HUES64 (cell line): ENCODE results near the gene OCSTAMP.
A peak's percentile ranks its signal among the peaks of the same experiment; 100 is the strongest.

ENCODE experiments used
- H3K27ac ChIP-seq: 2 replicates; pipeline ENCODE4 v1.7.0; 2013; ENCODE audit warnings: low read depth, low read length, inconsistent platforms
- H3K27me3 ChIP-seq: 2 replicates; pipeline ENCODE4 v1.6.1; 2013; ENCODE audit warnings: mild to moderate bottlenecking, low read length; ENCODE audit not compliant: insufficient read depth
- H3K36me3 ChIP-seq: 2 replicates; pipeline ENCODE4 v1.6.1; 2013; ENCODE audit warnings: mild to moderate bottlenecking, low read length; ENCODE audit not compliant: insufficient read depth
- H3K4me1 ChIP-seq: 2 replicates; pipeline ENCODE4 v1.6.1; 2013; ENCODE audit warnings: mild to moderate bottlenecking, low read length, moderate library complexity; ENCODE audit not compliant: insufficient read depth
- H3K4me3 ChIP-seq: 2 replicates; pipeline ENCODE4 v1.5.1; 2013; ENCODE audit warnings: mild to moderate bottlenecking, low read length, moderate library complexity
- H3K9ac ChIP-seq: 2 replicates; pipeline ENCODE4 v1.6.1; 2013; ENCODE audit warnings: mild to moderate bottlenecking, low read depth, low read length
- H3K9me3 ChIP-seq: 2 replicates; pipeline ENCODE4 v1.6.1; 2013; ENCODE audit warnings: low read depth, low read length; ENCODE audit not compliant: insufficient read depth
- WGBS: fragments of 150-250, 120-280 bp; methylation state at CpG from one replicate; pipeline ENCODE4 v1.1.7; 2013; ENCODE audit warnings: missing lambda C conversion rate; 5-methylcytosine and 5-hydroxymethylcytosine counted together

OCSTAMP gene

DNA sequence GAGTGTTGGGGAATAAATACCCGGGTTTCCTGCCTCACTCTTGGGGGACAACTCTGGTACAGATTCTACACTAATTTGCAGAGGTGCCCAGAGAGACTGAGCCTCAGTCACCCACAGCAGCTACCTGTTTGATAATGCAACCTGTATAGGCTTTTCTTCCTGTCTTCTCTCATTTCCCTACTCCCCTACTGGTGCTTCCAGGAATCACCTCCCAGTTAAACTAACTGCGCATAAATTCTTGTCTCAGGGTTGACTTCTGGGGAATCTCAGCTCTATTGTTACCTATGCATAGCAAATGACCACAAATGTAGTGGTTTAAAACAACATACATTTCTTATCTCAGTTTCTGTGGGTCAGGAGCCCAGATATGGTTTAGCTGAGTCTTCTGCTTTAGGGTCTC, 11.3 kb downstream of the OCSTAMP start:
- Histone ChIP-seq H3K9me3 (no peaks in the 10 kb centered on the region), H3K4me1 (peaks cover 10% of the 10 kb centered on the region; the same call in 1 of the 2 replicates), H3K36me3 (no peaks in the 10 kb centered on the region), H3K27me3 (no peaks in the 10 kb centered on the region), H3K9ac (no peak overlapping the region), H3K27ac (no peak overlapping the region), H3K4me3 (no peak overlapping the region)
- WGBS, result 90% methylated on average over 2 of the region's 2 CpGs

DNA sequence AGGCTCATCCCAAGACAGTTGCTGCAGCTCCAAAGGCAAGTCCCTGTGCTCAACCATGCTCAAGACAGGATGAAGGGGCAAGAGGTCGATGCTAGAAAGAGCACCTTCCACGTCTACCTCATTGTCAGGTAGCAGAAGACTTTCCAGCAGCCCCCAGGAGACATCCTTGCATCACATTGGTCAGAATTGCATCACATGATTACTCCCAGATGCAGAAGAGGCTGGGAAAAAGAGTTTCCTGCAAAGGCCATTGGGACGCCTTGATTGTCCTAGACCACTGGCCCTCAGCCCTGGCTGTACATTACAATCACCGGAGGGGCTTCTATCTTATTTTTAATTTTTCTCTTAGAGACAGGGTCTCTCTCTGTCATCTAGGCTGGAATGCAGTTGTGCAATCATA, 19.8 kb downstream of the OCSTAMP start:
- Histone ChIP-seq H3K9ac (no peak overlapping the region), H3K4me1 (no peaks in the 10 kb centered on the region), H3K9me3 (no peaks in the 10 kb centered on the region), H3K4me3 (no peak overlapping the region), H3K27me3 (no peaks in the 10 kb centered on the region), H3K27ac (no peak overlapping the region), H3K36me3 (no peaks in the 10 kb centered on the region)
- 93% methylated on average over 4 of the region's 4 CpGs for WGBS

DNA sequence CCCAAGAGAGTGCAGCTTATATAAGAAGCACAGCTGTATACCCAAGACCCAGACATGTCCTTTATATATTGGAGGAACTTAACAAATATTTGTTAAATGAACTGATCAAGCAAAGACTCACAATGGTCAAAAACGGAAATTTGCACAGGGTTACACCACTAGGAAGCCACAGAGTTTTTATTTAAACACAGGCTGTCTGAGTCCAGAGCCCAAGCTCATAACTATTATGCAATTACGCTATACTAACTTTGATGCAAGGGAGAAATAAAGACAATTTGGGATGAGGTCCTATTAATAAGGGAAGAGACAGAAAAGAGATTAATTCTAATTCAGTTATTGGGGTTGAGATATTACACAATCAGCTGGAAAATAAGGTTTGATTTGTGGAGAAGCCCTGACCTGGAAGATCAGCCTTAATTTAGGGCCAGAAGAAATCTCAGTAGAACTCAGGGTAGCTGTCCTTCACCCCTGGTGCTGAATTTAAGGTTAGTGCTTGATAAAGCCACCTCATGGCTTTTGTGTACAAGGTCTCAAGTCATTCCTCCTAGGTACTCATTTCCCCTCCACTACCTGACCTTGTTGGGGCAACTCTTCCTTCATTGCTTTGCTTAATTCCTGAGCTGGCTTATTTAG, 26.6 kb downstream of the OCSTAMP start:
- no peak overlapping the region for H3K4me3 ChIP-seq
- H3K9me3 ChIP-seq, result no peaks in the 10 kb centered on the region
- no peaks in the 10 kb centered on the region for H3K4me1 ChIP-seq
- no peak overlapping the region for H3K27ac ChIP-seq
- WGBS, result 50% methylated on average over 2 of the region's 2 CpGs
- no peaks in the 10 kb centered on the region for H3K27me3 ChIP-seq
- H3K9ac ChIP-seq, result no peak overlapping the region
- no peaks in the 10 kb centered on the region for H3K36me3 ChIP-seq

DNA sequence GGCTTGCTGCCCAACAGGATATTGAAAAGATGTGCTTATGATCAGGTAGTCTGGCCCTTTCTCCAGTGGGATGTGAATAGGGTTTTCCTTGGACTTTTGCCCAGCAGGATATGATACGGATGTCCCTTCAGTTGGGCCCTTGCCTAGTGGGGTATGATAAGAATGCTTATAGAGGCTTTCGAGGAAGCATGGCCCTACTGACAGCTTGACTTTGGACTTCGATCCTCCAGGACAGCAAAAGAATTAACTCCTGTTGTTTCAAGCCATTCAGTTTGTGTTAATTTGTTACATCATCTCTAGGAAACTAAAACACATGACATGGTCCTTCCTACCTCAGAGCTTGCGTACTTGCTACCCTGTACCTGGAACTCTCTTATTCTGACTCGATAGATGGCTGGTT, 27.3 kb downstream of the OCSTAMP start:
- Histone ChIP-seq H3K4me1 (no peaks in the 10 kb centered on the region), H3K36me3 (no peaks in the 10 kb centered on the region), H3K27ac (no peak overlapping the region), H3K9me3 (no peaks in the 10 kb centered on the region), H3K9ac (no peak overlapping the region), H3K27me3 (no peaks in the 10 kb centered on the region), H3K4me3 (no peak overlapping the region)
- WGBS, result 90% methylated on average over 5 of the region's 5 CpGs

DNA sequence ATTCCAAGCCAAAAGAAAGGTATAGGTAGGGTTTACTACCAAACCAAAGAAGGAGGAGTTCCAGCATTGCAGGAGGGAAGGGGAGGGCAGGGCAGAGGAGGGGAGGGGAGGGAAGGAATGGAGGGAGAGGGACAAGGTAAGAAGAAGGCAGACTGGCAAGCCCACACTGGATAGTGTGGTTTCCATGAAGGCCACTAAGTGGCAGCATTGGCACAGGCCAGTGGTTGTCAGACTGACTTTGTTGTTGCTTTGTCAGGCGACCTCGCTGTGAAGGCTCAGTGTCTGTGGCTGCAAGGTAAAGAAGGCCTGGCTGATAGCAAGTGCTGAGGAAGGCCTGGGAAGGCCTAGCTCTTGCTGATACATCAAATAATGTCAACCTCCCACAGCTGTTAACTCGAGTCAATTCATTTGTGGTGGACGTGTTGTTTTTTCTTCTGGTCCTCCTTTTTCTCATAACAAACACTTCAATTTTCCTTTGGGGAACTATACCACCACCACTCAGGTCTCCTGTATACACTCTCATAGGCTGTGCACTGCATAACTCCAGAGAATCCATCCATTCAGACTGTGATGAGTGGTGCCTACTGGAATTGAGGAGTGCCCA, 29.4 kb downstream of the OCSTAMP start:
- H3K36me3 ChIP-seq, result no peaks in the 10 kb centered on the region
- no peak overlapping the region for H3K27ac ChIP-seq
- WGBS, result 36% methylated on average over 4 of the region's 4 CpGs
- no peaks in the 10 kb centered on the region for H3K4me1 ChIP-seq
- H3K27me3 ChIP-seq, result no peaks in the 10 kb centered on the region
- H3K4me3 ChIP-seq, result no peak overlapping the region
- no peak overlapping the region for H3K9ac ChIP-seq
- no peaks in the 10 kb centered on the region for H3K9me3 ChIP-seq

DNA sequence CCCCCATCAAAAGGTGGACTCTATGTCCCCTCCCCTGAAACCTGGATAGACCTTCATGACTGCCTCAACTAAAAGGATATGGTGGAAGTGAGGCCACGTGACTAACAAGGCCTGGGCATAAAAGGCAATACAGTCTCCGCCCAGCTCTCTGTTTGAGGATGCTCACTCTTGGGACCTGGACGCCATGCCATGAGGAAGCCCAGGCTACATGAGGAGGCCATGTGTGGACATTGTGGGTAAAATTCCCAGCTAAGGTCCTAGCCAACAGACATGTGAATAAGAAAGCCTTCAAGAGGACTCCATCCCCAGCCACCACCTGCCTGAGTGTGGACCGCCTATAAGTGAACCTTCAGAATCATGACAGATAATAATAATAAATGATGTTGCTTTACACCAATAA, 29.9 kb downstream of the OCSTAMP start:
- no peaks in the 10 kb centered on the region for H3K36me3 ChIP-seq
- WGBS, result 83% methylated on average over 3 of the region's 4 CpGs
- H3K9ac ChIP-seq, result no peak overlapping the region

DNA sequence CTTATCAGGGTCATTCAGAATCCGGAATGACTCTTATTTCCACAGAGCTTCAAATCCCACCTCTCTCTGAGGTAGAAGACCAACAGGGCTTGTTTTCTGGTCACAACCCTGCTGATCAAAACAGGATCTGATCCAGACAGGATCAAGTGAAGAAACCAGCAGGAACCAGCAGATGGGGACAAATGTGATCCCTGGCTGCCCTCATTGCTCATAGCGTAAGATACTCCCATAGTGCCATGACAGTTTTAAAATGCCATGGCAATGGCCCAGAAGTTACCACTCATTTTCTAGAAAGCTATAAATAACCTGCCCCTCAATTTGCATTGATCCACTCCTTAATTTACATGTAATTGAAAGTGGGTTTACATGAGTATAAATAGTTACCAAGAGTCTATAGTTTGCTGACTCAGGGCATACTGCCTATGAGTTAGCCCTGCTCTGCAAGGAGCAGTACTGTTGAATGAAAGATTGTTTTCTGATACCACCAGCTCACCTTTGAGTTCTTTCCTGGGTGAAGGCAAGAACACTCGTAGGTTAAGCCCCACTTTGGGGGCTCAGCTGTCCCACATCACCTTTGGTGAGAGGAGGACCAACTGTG, 30.9 kb downstream of the OCSTAMP start:
- no peaks in the 10 kb centered on the region for H3K9me3 ChIP-seq
- no peak overlapping the region for H3K9ac ChIP-seq
- H3K4me1 ChIP-seq, result no peaks in the 10 kb centered on the region
- H3K27ac ChIP-seq, result no peak overlapping the region
- H3K4me3 ChIP-seq, result no peak overlapping the region
- H3K27me3 ChIP-seq, result no peaks in the 10 kb centered on the region; the same call in 1 of the 2 replicates
- WGBS, result 84% methylated on average over 3 of the region's 3 CpGs
- H3K36me3 ChIP-seq, result no peaks in the 10 kb centered on the region

More for the DNA sequence above, 29.9 kb downstream of the OCSTAMP start:
- H3K27me3 ChIP-seq, result no peaks in the 10 kb centered on the region; the same call in 1 of the 2 replicates
- no peaks in the 10 kb centered on the region for H3K9me3 ChIP-seq
- no peaks in the 10 kb centered on the region for H3K4me1 ChIP-seq
- no peak overlapping the region for H3K4me3 ChIP-seq
- H3K27ac ChIP-seq, result no peak overlapping the region

DNA sequence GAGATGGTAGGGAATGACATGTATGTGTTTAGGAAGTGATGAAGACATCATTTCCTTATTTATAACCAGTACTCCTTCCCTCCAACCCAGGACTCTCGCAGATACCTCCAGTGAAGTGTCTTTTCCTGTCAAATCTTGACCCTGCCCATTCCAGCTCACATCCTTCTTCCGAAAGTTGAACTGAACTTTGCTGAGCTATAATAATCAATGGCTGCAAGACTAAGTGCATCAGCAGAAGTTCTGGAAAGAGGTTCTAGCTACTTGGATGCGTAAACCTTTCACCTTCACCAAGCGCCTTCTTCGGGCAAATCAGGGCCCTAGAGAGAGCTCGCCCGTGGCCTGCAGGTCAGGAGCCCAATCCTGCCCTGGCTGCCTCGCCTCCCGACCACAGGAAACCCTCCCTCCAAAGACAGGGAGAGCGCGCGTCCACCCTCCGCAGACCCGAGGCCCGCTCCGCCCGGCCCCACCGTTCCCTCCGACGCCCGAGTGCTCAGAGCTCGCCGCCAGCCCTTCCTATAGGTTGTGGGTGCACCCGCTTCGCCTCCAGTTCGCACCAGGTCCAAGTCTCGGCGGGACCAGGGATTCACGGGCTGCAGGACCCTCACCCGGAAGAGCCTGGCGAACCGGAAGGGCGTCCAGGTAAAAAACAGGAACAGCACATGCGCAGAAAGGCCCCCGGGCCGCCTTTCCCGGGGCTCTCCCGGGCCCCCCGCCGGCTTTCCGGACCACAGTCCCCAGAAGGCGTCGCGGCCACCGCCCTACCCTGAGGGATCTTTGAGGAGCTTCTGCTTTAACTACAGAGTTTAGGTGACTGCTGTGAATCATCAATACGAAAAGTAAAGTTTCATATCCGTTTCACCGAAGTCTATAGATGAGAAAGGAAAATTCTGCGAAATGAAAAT, 37.3 kb downstream of the OCSTAMP start, which contains the start of gene ZNF334:
TSS of gene ZNF334 (minus strand) at position 617 of the 902 bp plus-strand sequence. CDS start 1,457 bp downstream, outside the sequence.
- Histone ChIP-seq H3K4me3 (peak within 1 kb of the TSS; percentile 84), H3K27ac (peak within 1 kb of the TSS; percentile 66), H3K4me1 (peaks cover 10% of the 10 kb centered on the region), H3K36me3 (peaks cover 28% of the 10 kb centered on the region), H3K9me3 (no peaks in the 10 kb centered on the region; the same call in 1 of the 2 replicates), H3K9ac (peak within 1 kb of the TSS; percentile 87), H3K27me3 (no peaks in the 10 kb centered on the region; the same call in 1 of the 2 replicates)
- WGBS, result 3% methylated on average over 48 of the region's 49 CpGs

DNA sequence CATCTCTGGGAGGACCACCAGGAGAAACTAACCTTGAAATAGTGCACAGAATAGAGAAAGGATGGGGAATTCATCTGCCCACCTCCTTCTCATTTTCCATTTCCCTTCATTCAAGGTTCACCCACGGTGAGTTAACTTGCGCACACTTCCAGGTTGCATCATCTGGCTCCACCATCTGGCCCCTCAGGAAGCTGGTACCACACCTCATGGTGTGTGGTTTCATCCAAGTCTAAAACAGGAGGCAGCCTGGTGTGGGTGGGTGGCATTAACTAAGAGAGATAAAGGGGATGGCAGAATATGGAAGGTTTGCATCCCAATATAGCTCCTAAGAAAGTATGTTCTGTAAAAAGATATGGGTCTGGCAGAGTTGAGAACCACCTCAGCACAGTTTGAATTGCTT, 40.9 kb downstream of the OCSTAMP start:
- Histone ChIP-seq H3K9ac (no peak overlapping the region), H3K27me3 (no peaks in the 10 kb centered on the region), H3K4me1 (peaks cover 10% of the 10 kb centered on the region), H3K27ac (no peak overlapping the region), H3K9me3 (peaks cover 26% of the 10 kb centered on the region), H3K4me3 (no peak overlapping the region), H3K36me3 (peaks cover 48% of the 10 kb centered on the region)
- WGBS, result 98% methylated on average over 2 of the region's 2 CpGs

DNA sequence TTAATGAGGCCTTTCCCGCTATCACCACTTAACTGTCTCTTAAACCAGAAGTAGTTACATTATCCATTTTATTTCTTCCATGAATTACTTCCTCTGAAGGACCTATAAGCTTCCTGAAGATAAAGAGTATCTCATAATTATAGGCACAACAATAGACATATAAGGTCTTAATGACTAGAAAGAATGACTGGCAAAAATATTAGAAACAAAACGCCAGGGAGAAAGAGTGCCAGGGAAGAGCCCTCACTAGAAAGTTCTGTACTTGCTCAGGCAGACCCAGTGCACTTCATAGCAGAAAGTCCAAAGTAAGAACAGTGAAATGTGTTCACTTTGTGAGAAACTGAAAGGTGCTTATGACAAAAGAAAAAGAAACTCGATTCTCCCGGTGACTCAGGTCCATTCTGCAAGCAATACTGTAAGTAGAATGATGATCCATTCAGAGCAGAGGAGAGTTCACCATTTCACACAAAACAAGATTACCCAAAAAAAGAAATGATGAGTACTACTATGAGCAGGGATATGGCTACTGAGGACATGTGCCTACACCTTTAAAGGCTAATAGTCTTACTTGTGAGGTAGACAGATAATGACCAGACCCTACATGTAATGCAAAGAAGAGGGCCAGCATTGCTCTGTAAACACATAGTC, 42.6 kb downstream of the OCSTAMP start:
- Histone ChIP-seq H3K27ac (no peak overlapping the region), H3K36me3 (peaks cover 64% of the 10 kb centered on the region), H3K27me3 (no peaks in the 10 kb centered on the region), H3K4me3 (no peak overlapping the region), H3K4me1 (peaks cover 5% of the 10 kb centered on the region; the same call in 1 of the 2 replicates), H3K9me3 (peaks cover 42% of the 10 kb centered on the region), H3K9ac (no peak overlapping the region)
- 95% methylated on average over 4 of the region's 4 CpGs for WGBS
